ENCODE measurements around the gene EFCAB6. TPM values are rescaled to one million over a fixed set of nuclear protein-coding genes. Genes with fewer than 3 reads are reported as not detected.

The EFCAB6 gene
- total RNA-seq, 3 donors from 2014 or later, result 3.0 to 9.8 (median 5.9) TPM

GRCh38 chr22:43622886-43623285, 189.2 kb downstream of the EFCAB6 start:
- Histone ChIP-seq H3K4me3 (no peak overlapping the region), H3K4me1 (no peaks in the 10 kb centered on the region), H3K9me3 (peaks cover 7 to 13% of the 10 kb centered on the region in 2 donors), H3K27ac (no peak overlapping the region), H3K36me3 (no peaks in the 10 kb centered on the region), H3K27me3 (no peaks in the 10 kb centered on the region)
- DNase-seq (ENCODE audit: low spot score in 2 of 2), result no peak
- intact Hi-C loops (cut with DNase I; ENCODE audit: low total_unique reads), result no loop called here
- TF ChIP-seq POLR2AphosphoS5 (IDR thresholded peaks at IDR 0.05) (no peak), POLR2A (IDR thresholded peaks at IDR 0.05) (no peak), CTCF (IDR thresholded peaks at IDR 0.05) (no peak)

GRCh38 chr22:43620197-43620596, 191.9 kb downstream of the EFCAB6 start:
- no peak for TF ChIP-seq POLR2AphosphoS5 (IDR thresholded peaks at IDR 0.05)
- DNase-seq (ENCODE audit: low spot score in 2 of 2), result no peak
- no peaks in the 10 kb centered on the region for H3K27me3 ChIP-seq
- H3K4me1 ChIP-seq, result no peaks in the 10 kb centered on the region
- no peaks in the 10 kb centered on the region for H3K36me3 ChIP-seq
- peaks cover 7 to 13% of the 10 kb centered on the region in 2 donors for H3K9me3 ChIP-seq
- intact Hi-C loops (cut with DNase I; ENCODE audit: low total_unique reads), result no loop called here
- H3K4me3 ChIP-seq, result no peak overlapping the region
- H3K27ac ChIP-seq, result no peak overlapping the region

GRCh38 chr22:43618517-43618916, 193.6 kb downstream of the EFCAB6 start:
- intact Hi-C loops (cut with DNase I; ENCODE audit: low total_unique reads), result no loop called here
- no peaks in the 10 kb centered on the region for H3K4me1 ChIP-seq
- no peak for TF ChIP-seq CTCF (IDR thresholded peaks at IDR 0.05)
- TF ChIP-seq POLR2AphosphoS5 (IDR thresholded peaks at IDR 0.05), result no peak
- no peak for TF ChIP-seq POLR2A (IDR thresholded peaks at IDR 0.05)

GRCh38 chr22:43616645-43617044, 195.5 kb downstream of the EFCAB6 start:
- intact Hi-C loops (cut with DNase I; ENCODE audit: low total_unique reads), result no loop called here
- no peak for TF ChIP-seq POLR2AphosphoS5 (IDR thresholded peaks at IDR 0.05)
- no peak for TF ChIP-seq CTCF (IDR thresholded peaks at IDR 0.05)
- TF ChIP-seq POLR2A (IDR thresholded peaks at IDR 0.05), result no peak
- Histone ChIP-seq H3K36me3 (no peaks in the 10 kb centered on the region), H3K27ac (no peak overlapping the region), H3K27me3 (no peaks in the 10 kb centered on the region), H3K4me1 (no peaks in the 10 kb centered on the region), H3K4me3 (no peak overlapping the region), H3K9me3 (peaks cover 7 to 13% of the 10 kb centered on the region in 2 donors)
- DNase-seq (ENCODE audit: low spot score in 2 of 2), result no peak

More at GRCh38 chr22:43618517-43618916, 193.6 kb downstream of the EFCAB6 start:
- H3K27ac ChIP-seq, result no peak overlapping the region
- DNase-seq (ENCODE audit: low spot score in 2 of 2), result no peak
- no peaks in the 10 kb centered on the region for H3K27me3 ChIP-seq
- H3K4me3 ChIP-seq, result no peak overlapping the region
- no peaks in the 10 kb centered on the region for H3K36me3 ChIP-seq
- H3K9me3 ChIP-seq, result peaks cover 7 to 13% of the 10 kb centered on the region in 2 donors

GRCh38 chr22:43600265-43600664, 211.8 kb downstream of the EFCAB6 start:
- intact Hi-C loops (cut with DNase I; ENCODE audit: low total_unique reads), result no loop called here
- Histone ChIP-seq H3K27me3 (no peaks in the 10 kb centered on the region), H3K27ac (no peak overlapping the region), H3K36me3 (no peaks in the 10 kb centered on the region), H3K9me3 (peaks cover 0 to 8% of the 10 kb centered on the region in 2 donors), H3K4me1 (no peaks in the 10 kb centered on the region), H3K4me3 (no peak overlapping the region)
- DNase-seq (ENCODE audit: low spot score in 2 of 2), result no peak
- TF ChIP-seq POLR2A (IDR thresholded peaks at IDR 0.05) (no peak), POLR2AphosphoS5 (IDR thresholded peaks at IDR 0.05) (no peak)

GRCh38 chr22:43592476-43592875, 219.6 kb downstream of the EFCAB6 start:
- no peak for DNase-seq (ENCODE audit: low spot score in 2 of 2)
- intact Hi-C loops (cut with DNase I; ENCODE audit: low total_unique reads), result no loop called here
- H3K9me3 ChIP-seq, result peaks cover 0 to 15% of the 10 kb centered on the region in 2 donors

More at GRCh38 chr22:43592476-43592875, 219.6 kb downstream of the EFCAB6 start:
- no peaks in the 10 kb centered on the region for H3K27me3 ChIP-seq
- no peak overlapping the region for H3K27ac ChIP-seq
- TF ChIP-seq POLR2AphosphoS5 (IDR thresholded peaks at IDR 0.05) (no peak), CTCF (IDR thresholded peaks at IDR 0.05) (no peak), POLR2A (IDR thresholded peaks at IDR 0.05) (no peak)
- no peaks in the 10 kb centered on the region for H3K4me1 ChIP-seq
- H3K36me3 ChIP-seq, result no peaks in the 10 kb centered on the region
- no peak overlapping the region for H3K4me3 ChIP-seq

All from breast epithelium (tissue), 4 donors.